ENCODE measurements around the gene SH3BP4. TPM values are rescaled to one million over a fixed set of nuclear protein-coding genes. Genes with fewer than 3 reads are reported as not detected.

The SH3BP4 gene
- total RNA-seq, 2 experiments from 2014 or later, result 0.06 TPM; not detected in 1

DNA sequence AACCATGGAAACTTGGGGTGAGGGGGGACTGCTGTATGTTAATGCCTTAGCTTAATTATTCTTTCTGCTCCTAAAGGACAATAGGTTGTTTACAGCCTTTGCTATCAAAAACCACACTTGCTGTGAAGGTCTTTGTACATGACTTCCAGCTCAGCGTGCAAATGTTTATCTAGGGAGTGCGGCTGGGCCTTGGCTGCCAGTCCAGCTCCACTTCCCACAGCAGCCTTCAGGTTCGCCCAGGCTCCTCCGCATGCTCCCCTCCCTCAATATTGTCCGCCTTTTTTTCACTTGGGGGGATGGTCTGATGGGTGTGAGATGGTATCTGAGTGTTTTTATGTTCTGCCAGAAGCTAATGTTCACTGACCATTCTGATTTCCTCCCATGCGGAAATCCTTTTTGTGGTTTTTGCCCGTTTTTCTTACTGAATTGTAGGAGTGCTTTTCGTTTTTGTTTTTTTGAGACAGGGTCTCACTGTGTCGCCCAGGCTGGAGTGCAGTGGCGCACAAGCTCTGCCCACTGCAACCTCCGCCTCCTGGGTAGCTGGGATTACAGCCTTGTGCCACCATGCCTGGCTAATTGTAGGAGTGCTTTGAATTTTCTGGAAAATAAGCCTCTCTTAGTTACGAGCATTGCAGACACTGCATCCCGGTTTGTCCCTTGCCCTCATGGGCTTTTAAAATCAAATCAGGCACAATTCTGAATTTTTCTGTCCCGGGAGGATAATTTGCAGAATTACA, 28.8 kb downstream of the SH3BP4 start:
- TF ChIP-seq, protein P1, sequence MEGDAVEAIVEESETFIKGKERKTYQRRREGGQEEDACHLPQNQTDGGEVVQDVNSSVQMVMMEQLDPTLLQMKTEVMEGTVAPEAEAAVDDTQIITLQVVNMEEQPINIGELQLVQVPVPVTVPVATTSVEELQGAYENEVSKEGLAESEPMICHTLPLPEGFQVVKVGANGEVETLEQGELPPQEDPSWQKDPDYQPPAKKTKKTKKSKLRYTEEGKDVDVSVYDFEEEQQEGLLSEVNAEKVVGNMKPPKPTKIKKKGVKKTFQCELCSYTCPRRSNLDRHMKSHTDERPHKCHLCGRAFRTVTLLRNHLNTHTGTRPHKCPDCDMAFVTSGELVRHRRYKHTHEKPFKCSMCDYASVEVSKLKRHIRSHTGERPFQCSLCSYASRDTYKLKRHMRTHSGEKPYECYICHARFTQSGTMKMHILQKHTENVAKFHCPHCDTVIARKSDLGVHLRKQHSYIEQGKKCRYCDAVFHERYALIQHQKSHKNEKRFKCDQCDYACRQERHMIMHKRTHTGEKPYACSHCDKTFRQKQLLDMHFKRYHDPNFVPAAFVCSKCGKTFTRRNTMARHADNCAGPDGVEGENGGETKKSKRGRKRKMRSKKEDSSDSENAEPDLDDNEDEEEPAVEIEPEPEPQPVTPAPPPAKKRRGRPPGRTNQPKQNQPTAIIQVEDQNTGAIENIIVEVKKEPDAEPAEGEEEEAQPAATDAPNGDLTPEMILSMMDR (conservative IDR thresholded peaks at IDR 0.05; ENCODE audit: low read length), result no peak
- no peak for TF ChIP-seq EZH2phosphoT487 (IDR thresholded peaks at IDR 0.05; ENCODE audit: borderline replicate concordance, low read depth, low read length)
- POLR2A ChIA-PET, result no interaction called here

DNA sequence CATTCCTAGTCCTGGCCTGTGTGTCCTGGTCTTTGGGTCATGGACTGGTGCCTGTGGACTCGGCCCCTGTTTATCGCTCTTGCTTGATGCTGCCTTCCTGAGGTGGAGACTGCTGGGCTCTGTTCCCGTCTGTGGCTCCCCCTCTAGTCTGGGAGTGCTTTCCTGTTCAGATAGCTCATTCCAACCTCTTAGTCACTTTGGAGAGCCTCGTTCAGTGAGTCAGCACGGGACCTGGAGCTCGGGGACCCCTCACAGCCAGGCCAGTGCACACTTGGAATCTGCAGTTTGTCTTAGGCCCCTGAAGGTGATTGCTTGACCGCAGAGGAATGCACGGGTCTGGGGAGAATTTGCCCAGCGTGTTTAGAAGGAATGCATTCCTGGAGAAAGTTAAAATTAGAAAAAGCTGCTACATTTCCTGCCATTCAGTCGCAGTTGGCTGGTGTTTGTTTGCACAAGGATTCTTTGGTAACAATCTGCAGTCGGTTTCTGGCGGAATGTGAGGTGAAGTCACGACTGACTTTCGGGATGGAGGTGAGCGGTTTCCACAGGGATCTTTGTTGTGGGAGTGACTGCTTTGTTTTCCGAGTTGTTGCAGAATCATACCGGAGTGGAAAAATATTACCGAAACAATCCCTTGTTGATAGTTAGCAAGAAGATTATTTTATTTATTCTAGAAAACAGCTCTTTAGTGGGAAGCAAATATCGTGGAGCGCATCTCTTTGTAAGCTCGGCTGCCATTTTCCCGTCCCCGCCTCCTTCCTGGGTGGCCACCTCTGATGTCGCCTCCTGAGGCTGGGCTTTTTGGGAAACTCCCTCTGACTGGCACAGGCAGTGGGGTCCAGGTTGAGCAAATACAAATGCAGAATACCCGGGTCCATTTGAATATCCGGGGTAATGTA, 29.6 kb downstream of the SH3BP4 start:
- H3K4me3 ChIP-seq (ENCODE audit: low read depth, low read length, poor library complexity, severe bottlenecking), result no peak overlapping the region
- no peaks in the 10 kb centered on the region for H3K36me3 ChIP-seq (ENCODE audit: insufficient read depth, low read length)
- H2AFZ ChIP-seq (ENCODE audit: low read length), result no peak overlapping the region
- ChIA-PET POLR2A (no interaction called here), CTCF (ENCODE audit: unreplicated experiment) (no interaction called here)
- BruUV-seq (replicated peaks), result no TSS peak
- H3K27ac ChIP-seq (ENCODE audit: low read depth, low read length, poor library complexity, severe bottlenecking), result no peak overlapping the region
- no peaks in the 10 kb centered on the region for H3K4me1 ChIP-seq (ENCODE audit: insufficient read depth, low read length, poor library complexity, severe bottlenecking)
- no peak overlapping the region for H3K4me2 ChIP-seq (ENCODE audit: low read length)
- DNase-seq (ENCODE audit: low spot score), result no peak
- H3K79me2 ChIP-seq (ENCODE audit: insufficient read depth, low read depth, low read length), result no peaks in the 10 kb centered on the region
- intact Hi-C loops (cut with micrococcal nuclease; ENCODE audit: unreplicated experiment), result no loop called here
- H3K9me3 ChIP-seq (ENCODE audit: low read length), result no peaks in the 10 kb centered on the region
- H3K9me2 ChIP-seq (ENCODE audit: insufficient read depth, low read length), result no peaks in the 10 kb centered on the region
- no peaks in the 10 kb centered on the region for H4K20me1 ChIP-seq (ENCODE audit: insufficient read depth, low read length)
- TF ChIP-seq, protein P1 (conservative IDR thresholded peaks at IDR 0.05; ENCODE audit: low read length), result no peak
- TF ChIP-seq EZH2phosphoT487 (IDR thresholded peaks at IDR 0.05; ENCODE audit: borderline replicate concordance, low read depth, low read length), result no peak

More for the DNA sequence above, 28.8 kb downstream of the SH3BP4 start:
- H4K20me1 ChIP-seq (ENCODE audit: insufficient read depth, low read length), result no peaks in the 10 kb centered on the region
- DNase-seq (ENCODE audit: low spot score), result no peak
- H3K79me2 ChIP-seq (ENCODE audit: insufficient read depth, low read depth, low read length), result no peaks in the 10 kb centered on the region
- no peak overlapping the region for H2AFZ ChIP-seq (ENCODE audit: low read length)
- no peaks in the 10 kb centered on the region for H3K4me1 ChIP-seq (ENCODE audit: insufficient read depth, low read length, poor library complexity, severe bottlenecking)
- CTCF ChIA-PET (ENCODE audit: unreplicated experiment), result no interaction called here
- no peaks in the 10 kb centered on the region for H3K9me2 ChIP-seq (ENCODE audit: insufficient read depth, low read length)
- H3K9me3 ChIP-seq (ENCODE audit: low read length), result no peaks in the 10 kb centered on the region
- H3K27ac ChIP-seq (ENCODE audit: low read depth, low read length, poor library complexity, severe bottlenecking), result no peak overlapping the region
- no peak overlapping the region for H3K4me2 ChIP-seq (ENCODE audit: low read length)
- intact Hi-C loops (cut with micrococcal nuclease; ENCODE audit: unreplicated experiment), result no loop called here
- no peaks in the 10 kb centered on the region for H3K36me3 ChIP-seq (ENCODE audit: insufficient read depth, low read length)
- H3K4me3 ChIP-seq (ENCODE audit: low read depth, low read length, poor library complexity, severe bottlenecking), result no peak overlapping the region
- BruUV-seq (replicated peaks), result no TSS peak
